ENCODE data around the gene LCOR. TPM values are rescaled to one million over a fixed set of nuclear protein-coding genes. Genes with fewer than 3 reads are reported as not detected.

The LCOR gene
- total RNA-seq, 6 experiments from 2014 or later, result 26.5 to 32.6 (median 29.3) TPM

- H3K4me1 Mint-ChIP-seq (ENCODE audit: low read depth), result peaks cover 63% of the 10 kb centered on the region
- H3K9me3 Mint-ChIP-seq, result no peaks in the 10 kb centered on the region
- H3K27ac Mint-ChIP-seq, result no peak overlapping the region
- DNase-seq, result no peak
- no peak overlapping the region for H3K4me3 Mint-ChIP-seq
- no peak for TF ChIP-seq CTCF (IDR thresholded peaks at IDR 0.05)
- peaks cover 5% of the 10 kb centered on the region; the same call in 1 of the 2 replicates for H3K36me3 Mint-ChIP-seq (ENCODE audit: low read depth)
- no peaks in the 10 kb centered on the region for H3K27me3 Mint-ChIP-seq (ENCODE audit: insufficient read depth)
Measured at GRCh38 chr10:96902731-96903358, 70.7 kb downstream of the LCOR start.

- Mint-ChIP-seq H3K36me3 (ENCODE audit: low read depth) (peaks cover 13% of the 10 kb centered on the region), H3K27ac (no peak overlapping the region), H3K4me3 (no peak overlapping the region), H3K9me3 (no peaks in the 10 kb centered on the region), H3K4me1 (ENCODE audit: low read depth) (peaks cover 64% of the 10 kb centered on the region), H3K27me3 (ENCODE audit: insufficient read depth) (no peaks in the 10 kb centered on the region; the same call in 1 of the 2 replicates)
- no peak for TF ChIP-seq CTCF (IDR thresholded peaks at IDR 0.05)
- no peak for DNase-seq
Measured at GRCh38 chr10:96904648-96905047, 72.5 kb downstream of the LCOR start.

- no peak for DNase-seq
- Mint-ChIP-seq H3K36me3 (ENCODE audit: low read depth) (peaks cover 19% of the 10 kb centered on the region), H3K27ac (no peak overlapping the region), H3K4me3 (no peak overlapping the region), H3K4me1 (ENCODE audit: low read depth) (peaks cover 73% of the 10 kb centered on the region), H3K27me3 (ENCODE audit: insufficient read depth) (no peaks in the 10 kb centered on the region; the same call in 1 of the 2 replicates), H3K9me3 (no peaks in the 10 kb centered on the region)
- no peak for TF ChIP-seq CTCF (IDR thresholded peaks at IDR 0.05)
Measured at GRCh38 chr10:96906864-96907263, 74.8 kb downstream of the LCOR start.

GRCh38 chr10:96910488-96911395 is 78.6 kb downstream of the LCOR start:
- Mint-ChIP-seq H3K9me3 (no peaks in the 10 kb centered on the region), H3K27ac (no peak overlapping the region), H3K4me3 (no peak overlapping the region), H3K36me3 (ENCODE audit: low read depth) (peaks cover 30% of the 10 kb centered on the region), H3K4me1 (ENCODE audit: low read depth) (peaks cover 47% of the 10 kb centered on the region), H3K27me3 (ENCODE audit: insufficient read depth) (no peaks in the 10 kb centered on the region; the same call in 1 of the 2 replicates)
- peak; percentile 83 for TF ChIP-seq CTCF (IDR thresholded peaks at IDR 0.05)
- DNase-seq, result peak; percentile 15

- Mint-ChIP-seq H3K27me3 (ENCODE audit: insufficient read depth) (no peaks in the 10 kb centered on the region; the same call in 1 of the 2 replicates), H3K27ac (no peak overlapping the region), H3K9me3 (no peaks in the 10 kb centered on the region)
Measured at GRCh38 chr10:96912405-96912804, 80.3 kb downstream of the LCOR start.

More at GRCh38 chr10:96912405-96912804, 80.3 kb downstream of the LCOR start:
- Mint-ChIP-seq H3K4me3 (no peak overlapping the region), H3K36me3 (ENCODE audit: low read depth) (peaks cover 30% of the 10 kb centered on the region), H3K4me1 (ENCODE audit: low read depth) (peaks cover 33% of the 10 kb centered on the region)
- DNase-seq, result no peak
- TF ChIP-seq CTCF (IDR thresholded peaks at IDR 0.05), result no peak

All from HFFc6 (cell line).